ENCODE measurements around the gene SLC40A1.

The SLC40A1 gene

DNA sequence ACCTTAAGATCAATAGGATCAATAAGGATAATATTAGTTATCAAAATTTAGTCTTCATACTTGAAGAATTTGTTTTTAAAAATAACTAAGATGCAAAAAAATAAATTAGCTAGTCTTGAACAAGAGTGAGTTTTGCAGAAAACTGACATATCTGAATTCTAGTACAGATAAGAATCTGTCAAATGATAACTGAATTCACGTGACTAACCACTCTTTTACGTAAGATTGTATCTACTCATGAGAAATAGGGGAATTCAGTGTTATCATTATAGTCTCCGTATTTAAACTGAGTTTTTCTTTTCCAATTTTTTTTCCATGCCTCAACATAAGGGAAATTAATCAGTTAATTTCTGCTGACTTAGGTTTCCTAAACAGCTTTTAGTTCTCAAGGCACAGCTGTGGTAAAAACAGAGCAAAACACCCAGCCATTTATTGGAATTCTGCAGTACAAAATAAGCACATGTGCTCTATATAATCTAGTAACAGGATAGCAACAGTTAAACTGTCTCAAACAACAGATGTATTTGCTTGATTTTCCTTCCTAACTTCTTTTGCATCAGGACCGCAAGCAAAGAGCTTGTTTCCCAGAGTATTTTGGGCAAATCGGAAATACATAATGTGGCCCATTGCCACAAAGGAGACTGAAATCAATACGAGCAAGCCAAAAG lies 19.1 kb downstream of the SLC40A1 start:
- DNase-seq, result no peak

- no peak for DNase-seq
Measured at GRCh38 chr2:189560273-189560586, 20.4 kb downstream of the SLC40A1 start.

DNA sequence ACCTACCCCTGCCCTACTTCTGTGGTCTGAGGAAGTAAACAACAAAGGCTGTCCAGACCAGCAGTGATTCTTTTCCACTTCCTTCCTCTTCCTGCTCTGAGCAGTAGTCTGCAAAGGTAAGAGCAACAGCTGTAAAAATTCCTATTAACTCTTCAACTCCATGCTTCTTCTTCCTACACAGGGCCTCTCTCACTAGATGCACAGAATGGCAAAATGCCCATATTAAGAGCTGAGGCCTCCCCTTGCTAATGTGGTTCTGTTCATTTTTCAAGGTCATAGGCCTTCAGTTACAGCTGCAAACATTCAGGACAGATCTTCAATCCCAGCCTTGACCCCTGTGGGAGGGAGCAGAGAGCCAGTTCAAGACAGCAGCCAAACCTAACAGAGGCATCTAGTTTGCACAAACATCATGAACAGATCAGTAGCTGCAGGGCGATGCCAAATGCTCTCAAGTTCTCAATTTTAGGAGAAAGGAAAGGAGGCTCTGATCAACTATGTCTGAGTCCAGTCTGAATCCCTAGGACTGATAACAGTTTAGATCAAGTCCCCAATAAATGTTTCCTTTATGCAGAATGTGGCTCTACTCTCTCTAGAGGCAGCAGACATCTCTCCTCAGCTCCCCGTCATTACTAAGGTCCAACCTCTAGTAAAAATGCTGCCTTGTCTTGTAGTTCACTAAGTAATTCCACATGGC lies 20.9 kb downstream of the SLC40A1 start:
- no peak for DNase-seq

GRCh38 chr2:189558516-189559272 lies 21.9 kb downstream of the SLC40A1 start:
- DNase-seq, result no peak

DNA sequence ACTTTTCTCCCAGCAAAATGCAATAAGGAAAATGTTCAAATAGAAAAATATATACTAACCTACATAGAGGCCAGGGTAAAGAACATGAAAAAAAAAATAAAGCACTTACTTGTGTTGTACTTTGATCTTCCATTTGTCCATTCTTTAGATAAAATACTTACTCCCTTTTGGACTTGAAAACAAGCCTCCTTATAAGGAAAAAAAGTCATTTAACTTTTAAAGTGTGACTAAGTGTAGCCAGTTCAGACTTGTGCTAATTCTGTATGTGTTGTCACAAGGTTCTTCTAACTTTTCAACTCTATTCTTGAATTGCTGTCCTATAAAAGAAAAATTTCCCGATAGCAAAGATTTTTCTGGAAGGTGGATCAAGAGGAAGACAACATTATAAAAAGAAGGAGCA lies 23.2 kb downstream of the SLC40A1 start:
- DNase-seq, result no peak

DNA sequence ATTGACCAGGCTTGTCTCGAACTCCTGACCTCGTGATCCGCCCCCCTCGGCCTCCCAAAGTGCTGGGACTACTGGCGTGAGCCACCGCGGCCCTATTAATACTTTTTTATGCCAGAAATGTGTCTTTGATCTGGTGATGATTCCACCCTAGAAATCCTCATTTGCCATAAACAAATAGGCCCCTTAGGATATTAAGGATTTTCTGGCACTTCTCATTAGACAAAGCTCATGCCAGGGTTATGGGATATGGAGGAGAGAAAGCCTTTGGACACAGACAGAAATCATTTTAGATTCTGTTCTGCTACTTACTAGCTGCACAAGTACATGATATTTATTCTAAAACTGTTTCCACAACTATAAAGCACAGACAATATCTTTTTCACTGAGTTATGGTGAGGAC lies 24.1 kb downstream of the SLC40A1 start:
- no peak for DNase-seq

DNA sequence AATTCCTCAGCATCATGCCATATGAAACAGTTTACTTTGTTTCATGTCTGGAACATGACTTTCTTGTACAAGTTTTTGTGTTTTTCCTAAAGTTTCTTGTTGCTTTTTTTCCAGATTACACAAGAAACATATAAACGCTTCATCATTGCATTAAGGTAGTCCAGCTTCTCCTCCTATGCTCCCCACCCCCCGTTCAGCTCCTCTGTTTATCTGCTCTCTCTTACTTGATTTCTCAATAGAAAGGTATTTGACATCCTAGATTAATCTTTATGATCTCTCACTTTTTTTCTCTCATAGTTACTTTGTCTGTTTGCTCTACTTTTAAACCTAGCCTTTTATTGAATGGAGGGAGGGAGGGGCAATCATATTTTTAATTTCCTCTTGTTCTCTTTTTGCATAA lies 25.4 kb downstream of the SLC40A1 start:
- no peak for DNase-seq

GRCh38 chr2:189553504-189554088 lies 27.0 kb downstream of the SLC40A1 start:
- no peak for DNase-seq

DNA sequence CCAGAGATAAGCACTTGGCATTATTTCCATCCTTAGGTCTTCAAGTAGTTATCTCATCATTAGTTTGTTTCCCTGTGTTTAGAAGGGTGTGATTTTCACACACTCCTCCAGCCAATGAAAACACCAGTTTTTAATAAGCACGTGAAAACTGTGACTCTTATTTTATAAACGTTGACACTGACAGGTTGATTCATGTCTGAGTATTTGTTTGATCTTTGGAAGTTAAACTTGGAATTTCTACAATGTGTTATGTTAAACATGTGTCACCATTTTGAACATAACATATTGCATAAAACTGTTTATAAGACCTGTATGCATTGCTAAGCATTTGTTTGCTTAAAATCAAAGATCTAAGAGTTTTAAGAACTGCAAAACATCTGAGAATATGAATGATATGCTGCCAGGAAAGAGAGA lies 27.6 kb downstream of the SLC40A1 start:
- DNase-seq, result no peak

- DNase-seq, result no peak
Measured at GRCh38 chr2:189552334-189552990, 28.1 kb downstream of the SLC40A1 start.

GRCh38 chr2:189551808-189552207 lies 28.8 kb downstream of the SLC40A1 start:
- no peak for DNase-seq

GRCh38 chr2:189549449-189549832 lies 31.1 kb downstream of the SLC40A1 start:
- DNase-seq, result no peak

DNA sequence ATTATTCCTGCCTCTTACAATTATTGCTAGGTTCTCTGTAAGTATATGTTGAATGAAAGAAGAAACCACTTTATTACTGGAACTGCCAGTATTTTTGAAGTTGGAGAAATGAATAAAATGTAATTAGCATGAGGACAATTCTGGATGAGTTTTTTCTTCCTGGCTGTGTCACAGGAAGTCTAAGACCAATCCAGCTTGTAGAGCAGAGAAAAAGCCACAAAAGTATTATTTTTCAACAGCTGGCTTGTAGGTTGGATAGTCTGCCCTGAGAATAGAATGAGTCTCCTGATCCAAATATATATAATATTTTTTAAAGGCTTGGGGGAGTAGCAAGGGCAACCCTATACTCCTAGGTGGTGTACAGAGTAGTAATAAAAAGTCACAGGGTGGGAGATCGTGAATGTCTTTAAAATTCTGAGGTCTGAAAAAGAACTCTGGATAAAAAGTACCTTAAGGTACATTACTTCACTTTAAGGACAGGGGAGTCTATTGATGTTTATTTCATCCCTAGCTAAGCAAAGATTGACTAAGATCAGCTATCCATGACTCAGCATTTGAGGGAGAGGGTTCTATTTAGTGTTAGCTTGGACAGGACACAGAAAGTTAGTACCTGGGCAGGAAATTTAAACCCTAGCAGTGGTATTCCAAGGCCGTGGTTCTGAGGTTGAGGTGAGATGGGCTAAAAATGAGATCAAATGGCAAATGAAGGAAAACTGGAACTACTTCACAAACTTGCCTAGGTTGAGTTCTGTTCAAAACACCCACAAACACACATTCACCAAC lies 31.7 kb downstream of the SLC40A1 start:
- DNase-seq, result no peak

DNA sequence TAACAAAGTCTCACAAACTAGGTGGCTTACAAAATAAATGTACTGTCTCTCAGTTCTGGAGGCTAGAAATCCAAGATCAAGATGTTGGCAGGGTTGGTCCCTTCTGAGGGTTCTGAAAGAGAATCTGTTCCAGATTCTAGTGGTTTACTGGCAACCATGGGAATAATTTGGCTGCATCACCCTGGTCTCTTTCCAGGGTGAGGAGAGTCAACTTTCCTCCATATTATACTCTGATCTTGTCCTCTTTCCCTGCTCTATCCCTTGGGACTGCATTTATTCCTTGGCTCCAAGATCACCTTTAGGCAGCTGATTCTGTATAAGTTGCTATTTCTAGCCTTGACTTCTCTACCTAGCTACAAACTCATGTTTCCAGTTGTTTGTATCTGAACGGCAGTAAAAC lies 35.2 kb downstream of the SLC40A1 start:
- no peak for DNase-seq

GRCh38 chr2:189544318-189545042 lies 36.1 kb downstream of the SLC40A1 start:
- no peak for DNase-seq

DNA sequence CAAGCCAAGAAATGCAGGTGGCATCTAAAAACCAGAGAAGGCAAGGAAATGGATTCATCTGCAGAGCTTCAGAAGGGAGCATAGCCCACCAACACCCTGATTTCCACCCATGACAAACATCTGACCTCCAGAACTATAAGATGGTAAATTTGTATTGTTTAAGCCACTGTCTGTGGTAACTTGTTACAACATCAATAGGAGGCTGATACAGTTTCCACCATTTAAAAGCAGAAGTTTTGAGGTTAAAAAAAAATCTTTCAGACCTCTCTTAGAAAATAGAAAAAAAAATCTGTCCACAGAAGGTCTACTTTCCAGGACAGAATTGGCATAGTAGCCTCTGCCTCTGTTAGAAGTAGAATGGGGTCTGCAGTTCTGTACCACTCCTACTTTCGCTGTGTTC lies 37.2 kb downstream of the SLC40A1 start:
- DNase-seq, result no peak

DNA sequence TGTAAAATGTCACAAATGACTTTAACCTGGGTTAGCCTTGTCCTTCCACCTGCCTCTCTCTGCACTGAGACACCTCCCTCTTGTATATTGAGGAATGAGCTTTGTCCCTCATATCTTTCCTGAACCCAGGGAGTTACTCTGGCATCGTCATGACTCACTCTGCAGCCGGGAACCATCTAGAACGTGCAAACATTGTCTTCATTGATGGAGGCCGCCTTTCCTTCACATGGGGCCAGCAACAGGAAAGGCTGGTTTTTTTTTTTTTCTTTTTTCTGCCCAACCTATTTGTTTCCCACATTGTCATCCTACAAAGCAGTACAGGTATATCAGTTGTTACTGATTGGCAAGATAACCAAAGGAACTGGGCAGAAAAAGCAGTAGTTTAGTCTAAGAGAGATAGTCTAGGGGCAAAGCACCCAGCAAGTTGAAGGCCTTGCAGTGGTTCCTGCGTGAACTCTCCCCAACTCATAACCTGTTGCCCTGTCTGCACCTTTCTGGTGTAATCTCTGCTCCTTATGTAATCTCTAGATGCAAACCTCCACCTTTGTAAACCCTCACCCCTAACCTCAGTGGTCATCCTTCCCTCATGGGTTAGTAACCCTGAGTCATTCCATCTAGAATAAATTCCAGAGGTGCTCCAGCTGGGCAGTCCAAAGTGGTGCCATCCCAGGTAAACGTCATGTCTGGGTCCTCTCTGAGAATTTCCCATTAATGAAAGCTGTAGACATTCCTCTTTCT lies 38.3 kb downstream of the SLC40A1 start:
- no peak for DNase-seq

- DNase-seq, result no peak
Measured at GRCh38 chr2:189541591-189541990, 39.0 kb downstream of the SLC40A1 start.

- DNase-seq, result no peak
Measured at GRCh38 chr2:189540551-189540950, 40.0 kb downstream of the SLC40A1 start.

DNA sequence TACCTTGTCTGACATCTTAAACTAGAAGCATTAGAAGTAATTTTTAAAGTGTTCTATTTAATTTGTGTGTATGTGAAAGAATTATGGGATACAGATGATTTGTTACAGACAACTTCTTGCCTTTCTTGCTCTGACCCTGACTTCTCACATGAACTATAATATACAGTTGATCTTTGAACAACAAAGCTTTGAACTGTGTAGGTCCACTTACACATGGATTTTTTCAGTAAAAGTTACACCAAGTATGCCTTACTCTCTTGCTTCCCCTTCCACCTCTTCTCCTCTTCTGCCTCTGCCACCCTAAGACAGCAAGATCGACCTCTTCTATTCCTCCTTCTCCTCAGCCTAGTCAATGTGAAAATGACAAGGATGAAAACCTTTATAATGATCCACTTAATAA lies 42.2 kb downstream of the SLC40A1 start:
- no peak for DNase-seq

DNA sequence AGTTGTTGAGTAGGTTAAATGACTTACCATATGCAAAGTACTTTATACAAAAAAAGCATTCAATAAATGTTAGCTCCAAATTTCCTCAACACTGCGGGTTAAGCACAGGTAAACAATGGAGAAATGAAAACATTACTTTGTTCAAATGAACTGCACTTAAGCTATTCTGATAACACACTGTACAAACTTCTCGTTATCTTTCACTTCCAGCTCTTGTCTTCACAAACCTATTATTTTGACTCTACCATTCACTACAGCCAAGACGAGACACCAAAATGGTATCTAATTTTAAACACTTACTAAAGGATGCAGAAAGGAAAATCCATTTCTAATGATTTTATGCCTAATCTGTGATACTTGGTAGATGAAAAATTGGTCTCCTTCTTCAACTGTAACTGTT lies 43.8 kb downstream of the SLC40A1 start:
- DNase-seq, result no peak

Measured in activated CD8-positive, alpha-beta memory T cell treated with anti-CD3 and anti-CD28 coated beads for 24 hours (primary cell).